Sigmoid colon (tissue), 4 donors: Measurements from ENCODE around the gene GPN2.

Experiments
- POLR2A ChIP-seq, 2 donors: fragments of 450-650 bp; IDR thresholded peaks; one replicate each; pipeline ENCODE4 v1.6.1; 2016; ENCODE audit warnings: antibody characterized with exemption in 2 of 2, mild to moderate bottlenecking in 2 of 2, moderate library complexity in 2 of 2
- POLR2AphosphoS5 ChIP-seq, 4 donors: sonication (generic); formaldehyde crosslinking; IDR thresholded peaks; one replicate each; pipeline ENCODE4 v1.6.1; 2017; ENCODE audit warnings: antibody characterized with exemption in 4 of 4

DNA sequence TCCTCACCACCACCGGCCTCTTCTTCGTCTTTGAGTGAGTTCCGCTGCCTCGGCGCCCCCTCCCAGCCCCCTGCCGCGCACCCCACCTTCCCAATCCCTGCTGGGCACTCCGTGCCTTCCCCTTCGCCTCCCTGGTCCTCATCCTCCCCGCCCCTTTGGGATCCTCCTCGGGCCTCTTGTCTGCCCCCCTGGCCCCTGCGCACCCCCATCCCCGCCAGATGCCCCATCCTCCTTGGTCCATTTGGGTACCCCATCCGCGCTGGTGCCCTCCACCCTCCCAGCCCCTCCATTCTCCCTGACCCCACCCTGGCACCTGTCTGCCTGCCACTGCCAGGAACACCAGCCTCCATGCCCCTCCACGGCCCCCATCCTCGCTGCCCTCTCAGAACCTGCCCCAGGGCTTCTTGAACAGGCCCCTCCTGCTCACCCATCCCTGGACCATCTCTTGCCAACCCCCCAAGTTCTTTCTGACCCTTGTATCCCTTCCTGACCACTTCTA is 62.9 kb downstream of the GPN2 start:
- TF ChIP-seq POLR2AphosphoS5 (IDR thresholded peaks at IDR 0.05) (no peak), POLR2A (IDR thresholded peaks at IDR 0.05) (no peak)
